ENCODE measurements around the gene C1orf52.

C1orf52 gene

DNA sequence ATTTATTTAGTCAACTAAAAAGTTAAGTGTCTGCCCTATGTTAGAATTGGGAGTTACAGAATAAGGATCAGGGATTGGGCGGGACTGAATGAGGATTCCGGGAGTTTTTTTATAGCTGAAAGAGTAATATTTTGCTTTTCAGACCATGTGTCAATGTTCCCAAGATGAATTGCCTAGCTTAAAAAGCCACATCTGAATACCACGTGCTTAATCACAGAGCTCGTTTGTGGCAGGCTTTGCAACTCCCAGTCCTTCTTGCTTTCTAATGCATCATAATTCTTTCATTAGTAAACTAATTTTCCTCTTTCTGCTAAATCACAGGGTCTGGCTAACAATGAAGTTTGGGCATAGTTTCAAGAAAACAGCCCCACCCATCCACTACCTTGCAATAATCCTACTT, 21.2 kb upstream of the C1orf52 start:
- Histone ChIP-seq H3K9me3 (no peaks in the 10 kb centered on the region), H3K27me3 (no peaks in the 10 kb centered on the region), H3K4me1 (no peaks in the 10 kb centered on the region), H3K4me3 (ENCODE audit: low read depth, low read length) (no peak overlapping the region), H3K36me3 (no peaks in the 10 kb centered on the region)
- no peak for DNase-seq
- TF ChIP-seq, protein P1, sequence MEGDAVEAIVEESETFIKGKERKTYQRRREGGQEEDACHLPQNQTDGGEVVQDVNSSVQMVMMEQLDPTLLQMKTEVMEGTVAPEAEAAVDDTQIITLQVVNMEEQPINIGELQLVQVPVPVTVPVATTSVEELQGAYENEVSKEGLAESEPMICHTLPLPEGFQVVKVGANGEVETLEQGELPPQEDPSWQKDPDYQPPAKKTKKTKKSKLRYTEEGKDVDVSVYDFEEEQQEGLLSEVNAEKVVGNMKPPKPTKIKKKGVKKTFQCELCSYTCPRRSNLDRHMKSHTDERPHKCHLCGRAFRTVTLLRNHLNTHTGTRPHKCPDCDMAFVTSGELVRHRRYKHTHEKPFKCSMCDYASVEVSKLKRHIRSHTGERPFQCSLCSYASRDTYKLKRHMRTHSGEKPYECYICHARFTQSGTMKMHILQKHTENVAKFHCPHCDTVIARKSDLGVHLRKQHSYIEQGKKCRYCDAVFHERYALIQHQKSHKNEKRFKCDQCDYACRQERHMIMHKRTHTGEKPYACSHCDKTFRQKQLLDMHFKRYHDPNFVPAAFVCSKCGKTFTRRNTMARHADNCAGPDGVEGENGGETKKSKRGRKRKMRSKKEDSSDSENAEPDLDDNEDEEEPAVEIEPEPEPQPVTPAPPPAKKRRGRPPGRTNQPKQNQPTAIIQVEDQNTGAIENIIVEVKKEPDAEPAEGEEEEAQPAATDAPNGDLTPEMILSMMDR (IDR thresholded peaks at IDR 0.05; ENCODE audit: low read depth, low read length): no peak

DNA sequence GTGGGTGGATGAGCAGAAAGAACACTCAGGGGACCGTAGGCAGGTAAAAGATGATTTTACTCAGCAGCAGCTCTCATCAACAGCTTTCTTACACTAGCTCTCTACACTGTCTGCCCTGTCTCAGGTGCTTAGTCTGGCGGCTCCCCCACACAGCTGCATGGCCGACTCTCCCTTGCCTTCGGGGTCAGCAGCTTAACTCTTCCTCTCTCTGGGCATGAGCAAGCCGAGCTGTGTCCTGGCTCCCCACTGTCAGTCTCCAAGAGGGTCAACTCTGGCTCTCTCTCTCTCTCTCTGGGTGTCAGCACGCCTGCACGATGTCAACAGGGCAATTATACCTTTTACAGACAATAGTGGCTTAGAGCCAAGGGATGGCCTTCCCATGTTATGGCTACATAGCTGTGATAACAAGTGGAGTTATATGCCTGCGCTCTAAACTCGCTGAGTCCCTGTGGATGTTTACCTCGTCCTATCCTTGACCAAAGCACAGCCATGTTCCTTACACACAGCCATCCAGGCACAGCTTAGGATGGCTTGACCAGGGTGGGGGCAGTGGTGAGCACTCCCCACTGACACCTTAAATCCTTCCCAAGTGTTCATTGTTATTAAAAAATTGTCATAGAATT, 20.1 kb upstream of the C1orf52 start:
- H3K4me3 ChIP-seq (ENCODE audit: low read depth, low read length): no peak overlapping the region
- TF ChIP-seq, protein P1 (IDR thresholded peaks at IDR 0.05; ENCODE audit: low read depth, low read length): no peak

DNA sequence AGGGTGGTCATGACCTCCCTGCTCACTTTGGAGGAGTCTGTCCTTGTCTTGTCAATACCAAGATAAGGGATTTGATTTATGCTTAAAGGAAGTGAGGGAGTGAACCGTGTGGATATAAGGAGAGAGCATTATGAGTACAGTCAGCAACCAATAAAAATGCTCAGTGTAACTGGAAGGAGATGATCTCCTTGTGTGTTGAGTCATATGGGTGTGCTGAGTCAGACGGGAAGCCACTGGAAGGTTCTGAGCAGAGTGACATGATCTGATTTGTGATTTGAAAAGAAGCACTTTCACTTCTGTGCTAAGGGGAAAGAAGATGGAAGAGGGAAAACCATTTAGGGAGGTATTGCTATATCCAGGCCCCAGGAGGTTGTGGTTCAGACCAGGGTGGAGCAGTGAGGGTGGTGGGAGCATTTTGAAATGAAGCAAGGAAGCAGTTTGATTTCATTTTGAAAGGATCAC, 19.4 kb upstream of the C1orf52 start:
- Histone ChIP-seq H3K4me1 (no peaks in the 10 kb centered on the region), H3K27me3 (no peaks in the 10 kb centered on the region), H3K4me3 (ENCODE audit: low read depth, low read length) (no peak overlapping the region), H3K9me3 (no peaks in the 10 kb centered on the region), H3K36me3 (no peaks in the 10 kb centered on the region)
- DNase-seq: no peak
- TF ChIP-seq, protein P1 (IDR thresholded peaks at IDR 0.05; ENCODE audit: low read depth, low read length): no peak

More for the DNA sequence above, 20.1 kb upstream of the C1orf52 start:
- no peaks in the 10 kb centered on the region for H3K9me3 ChIP-seq
- no peaks in the 10 kb centered on the region for H3K36me3 ChIP-seq
- DNase-seq: no peak
- no peaks in the 10 kb centered on the region for H3K27me3 ChIP-seq
- H3K4me1 ChIP-seq: no peaks in the 10 kb centered on the region

DNA sequence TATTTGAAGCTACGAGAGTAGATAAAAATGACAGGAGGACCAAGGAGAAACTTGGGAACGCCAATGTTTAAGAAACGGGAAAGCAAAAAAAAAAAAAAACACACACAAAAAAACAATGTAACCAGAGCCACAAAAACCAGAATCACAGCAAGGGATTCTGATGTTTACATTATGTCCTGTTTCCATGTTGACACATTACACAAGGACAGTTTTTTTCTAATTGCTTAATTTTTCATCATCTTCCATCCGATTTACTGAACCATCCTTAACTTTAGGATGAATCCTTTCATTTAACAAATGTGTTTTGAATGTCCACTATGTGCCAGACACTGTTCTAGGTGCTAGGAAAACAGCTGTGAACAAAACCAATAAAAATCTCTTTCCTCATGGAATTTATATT, 18.3 kb upstream of the C1orf52 start:
- DNase-seq: no peak
- H3K4me1 ChIP-seq: no peaks in the 10 kb centered on the region
- H3K36me3 ChIP-seq: no peaks in the 10 kb centered on the region
- no peak overlapping the region for H3K4me3 ChIP-seq (ENCODE audit: low read depth, low read length)
- TF ChIP-seq, protein P1 (IDR thresholded peaks at IDR 0.05; ENCODE audit: low read depth, low read length): no peak
- no peaks in the 10 kb centered on the region for H3K27me3 ChIP-seq
- H3K9me3 ChIP-seq: no peaks in the 10 kb centered on the region

DNA sequence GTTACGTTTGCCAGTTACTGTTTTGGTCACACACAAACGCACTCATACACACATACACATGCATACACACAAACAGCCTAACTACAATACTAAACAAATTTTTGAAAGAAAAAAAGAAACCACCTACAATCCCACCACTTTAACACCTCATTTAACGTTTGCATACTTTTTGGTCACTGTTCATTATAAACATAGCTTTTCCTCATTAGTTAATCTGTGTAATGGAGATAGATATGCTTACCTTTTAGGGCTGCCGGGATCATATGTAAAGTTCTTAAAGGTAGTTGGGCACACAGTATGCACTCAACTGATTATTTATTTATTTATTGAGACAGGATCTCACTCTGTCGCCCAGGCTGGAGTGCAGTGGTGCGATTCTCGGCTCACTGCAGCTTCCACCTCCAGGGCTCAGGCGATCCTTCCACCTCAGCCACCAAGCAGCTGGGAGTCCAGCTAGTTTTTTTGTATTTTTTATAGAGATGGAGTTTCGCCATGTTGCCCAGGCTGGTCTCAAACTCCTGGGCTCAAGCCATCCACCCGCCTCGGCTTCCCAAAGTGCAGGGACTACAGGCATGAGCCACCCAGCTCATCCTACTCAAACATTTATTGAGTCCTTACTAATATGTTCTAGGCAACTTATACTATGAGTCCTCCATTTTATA, 17.6 kb upstream of the C1orf52 start:
- TF ChIP-seq, protein P1 (IDR thresholded peaks at IDR 0.05; ENCODE audit: low read depth, low read length): no peak
- H3K4me1 ChIP-seq: no peaks in the 10 kb centered on the region

More for the DNA sequence above, 17.6 kb upstream of the C1orf52 start:
- no peak for DNase-seq
- no peaks in the 10 kb centered on the region for H3K36me3 ChIP-seq
- H3K9me3 ChIP-seq: no peaks in the 10 kb centered on the region
- H3K27me3 ChIP-seq: no peaks in the 10 kb centered on the region
- peak overlapping the region; percentile 88 for H3K4me3 ChIP-seq (ENCODE audit: low read depth, low read length)
